HEK293T (cell line): ENCODE measurements around the gene SLC14A1.

Source experiments
- CTCF ChIA-PET: fragments of 350-600 bp; formaldehyde crosslinking; extraction: SDS; loops from one replicate; lab custom pipeline; 2021; ENCODE audit warnings: antibody characterized with exemption, inconsistent platforms; lab: Yijun Ruan, JAX
- POLR2A ChIA-PET: fragments of 350-600 bp; formaldehyde crosslinking; extraction: SDS; loops from one replicate; lab custom pipeline; 2020; ENCODE audit warnings: antibody characterized with exemption, inconsistent platforms; lab: Yijun Ruan, JAX
- DNase-seq: peaks from one replicate; pipeline ENCODE4 v3.0.0; 2012; ENCODE audit warnings: mixed read lengths; ENCODE audit errors: extremely low spot score
- ARNT ChIP-seq: fragments of 450-650 bp; IDR thresholded peaks from 2 replicates; pipeline ENCODE4 v1.6.1; 2017; ENCODE audit warnings: mild to moderate bottlenecking
- BHLHE40 ChIP-seq: fragments of 450-650 bp; IDR thresholded peaks from 2 replicates; pipeline ENCODE4 v1.6.1; 2016; ENCODE audit warnings: mild to moderate bottlenecking, moderate library complexity, borderline replicate concordance
- CTBP1 ChIP-seq: fragments of 450-650 bp; IDR thresholded peaks from 2 replicates; pipeline ENCODE4 v1.6.1; 2016; ENCODE audit warnings: borderline replicate concordance
- ELF4 ChIP-seq: fragments of 450-650 bp; IDR thresholded peaks from 2 replicates; pipeline ENCODE4 v1.6.1; 2017; ENCODE audit warnings: antibody characterized with exemption
- FOXA1 ChIP-seq: fragments of 450-650 bp; IDR thresholded peaks from 2 replicates; pipeline ENCODE4 v1.6.1; 2016; ENCODE audit warnings: mild to moderate bottlenecking
- FOXK2 ChIP-seq: fragments of 450-650 bp; IDR thresholded peaks from 2 replicates; pipeline ENCODE4 v1.6.1; 2016; ENCODE audit warnings: mild to moderate bottlenecking
- FOXM1 ChIP-seq: fragments of 450-650 bp; IDR thresholded peaks from 2 replicates; pipeline ENCODE4 v1.6.1; 2017; ENCODE audit warnings: mild to moderate bottlenecking, borderline replicate concordance
- HDGF ChIP-seq: fragments of 450-650 bp; IDR thresholded peaks from 2 replicates; pipeline ENCODE4 v1.6.1; 2017; ENCODE audit warnings: antibody characterized with exemption, borderline replicate concordance
- L3MBTL2 ChIP-seq: fragments of 450-650 bp; conservative IDR thresholded peaks from 2 replicates; pipeline ENCODE4 v1.6.1; 2016; ENCODE audit warnings: mild to moderate bottlenecking
- LEF1 ChIP-seq: fragments of 450-650 bp; IDR thresholded peaks from 2 replicates; pipeline ENCODE4 v1.6.1; 2017; ENCODE audit warnings: mild to moderate bottlenecking, borderline replicate concordance
- NFRKB ChIP-seq: fragments of 450-650 bp; IDR thresholded peaks from 2 replicates; pipeline ENCODE4 v1.6.1; 2016; ENCODE audit warnings: mild to moderate bottlenecking, moderate library complexity
- PKNOX1 ChIP-seq: fragments of 450-650 bp; IDR thresholded peaks from 2 replicates; pipeline ENCODE4 v1.6.1; 2016
- SP1 ChIP-seq: fragments of 450-650 bp; IDR thresholded peaks from 2 replicates; pipeline ENCODE4 v1.6.1; 2017
- SUZ12 ChIP-seq: fragments of 450-650 bp; IDR thresholded peaks from 2 replicates; pipeline ENCODE4 v1.6.1; 2016; ENCODE audit warnings: mild to moderate bottlenecking
- TARDBP ChIP-seq: fragments of 450-650 bp; IDR thresholded peaks from 2 replicates; pipeline ENCODE4 v1.6.1; 2016
- ZNF384 ChIP-seq: fragments of 450-650 bp; IDR thresholded peaks from 2 replicates; pipeline ENCODE4 v1.6.1; 2016

The SLC14A1 gene

GRCh38 chr18:45723567-45724355 is at the start of gene SLC14A1:
Gene SLC14A1, plus strand, starts transcription at chr18:45724181. Its CDS starts 6,140 bp downstream, at chr18:45730321.
- TF ChIP-seq FOXA1 (no peak), ARNT (no peak)
- ChIA-PET POLR2A (no interaction called here), CTCF (interaction anchor here (1.2 to 1.4 kb wide), 2 partner anchors 8 to 156 kb away, joined by 3 to 4 read pairs; no protein-coding TSS in a partner anchor)
- no peak for DNase-seq

GRCh38 chr18:45677276-45677807 is 46.6 kb upstream of the SLC14A1 start:
- no peak for TF ChIP-seq ARNT
- TF ChIP-seq CTBP1: no peak
- no peak for TF ChIP-seq SP1
- no peak for TF ChIP-seq LEF1
- TF ChIP-seq ELF4: no peak
- TF ChIP-seq ZNF384: no peak
- ChIA-PET POLR2A (no interaction called here), CTCF (no interaction called here)
- no peak for DNase-seq

GRCh38 chr18:45678441-45678840 is 45.5 kb upstream of the SLC14A1 start:
- TF ChIP-seq TARDBP (no peak), FOXK2 (no peak), FOXA1 (no peak), BHLHE40 (no peak), HDGF (no peak), LEF1 (no peak), SUZ12 (no peak), ZNF384 (no peak), SP1 (no peak), ELF4 (no peak), PKNOX1 (no peak), CTBP1 (no peak), NFRKB (no peak), L3MBTL2 (no peak), ARNT (no peak), FOXM1 (no peak)
- CTCF ChIA-PET: no interaction called here
- POLR2A ChIA-PET: no interaction called here
- DNase-seq: no peak

- CTCF ChIA-PET: no interaction called here
Measured at GRCh38 chr18:45678850-45679249, 45.1 kb upstream of the SLC14A1 start.

GRCh38 chr18:45680066-45680690 is 43.8 kb upstream of the SLC14A1 start:
- ChIA-PET POLR2A (no interaction called here), CTCF (interaction anchor here (0.6 kb wide), 1 partner anchor 294 kb away, joined by 4 read pairs; no protein-coding TSS in a partner anchor)
- DNase-seq: no peak
- TF ChIP-seq NFRKB: no peak
- no peak for TF ChIP-seq FOXA1
- TF ChIP-seq FOXM1: no peak
- no peak for TF ChIP-seq FOXK2
- no peak for TF ChIP-seq ARNT
- TF ChIP-seq CTBP1: no peak
- no peak for TF ChIP-seq HDGF
- no peak for TF ChIP-seq L3MBTL2
- TF ChIP-seq TARDBP: no peak
- TF ChIP-seq ELF4: no peak
- TF ChIP-seq SP1: no peak
- TF ChIP-seq BHLHE40: no peak
- TF ChIP-seq ZNF384: no peak
- no peak for TF ChIP-seq PKNOX1
- no peak for TF ChIP-seq SUZ12
- no peak for TF ChIP-seq LEF1

More at GRCh38 chr18:45678850-45679249, 45.1 kb upstream of the SLC14A1 start:
- POLR2A ChIA-PET: no interaction called here
- TF ChIP-seq CTBP1: no peak
- no peak for TF ChIP-seq SUZ12
- no peak for TF ChIP-seq BHLHE40
- no peak for DNase-seq

GRCh38 chr18:45682181-45682580 is 41.8 kb upstream of the SLC14A1 start:
- TF ChIP-seq LEF1: no peak
- TF ChIP-seq FOXM1: no peak
- TF ChIP-seq SP1: no peak
- no peak for TF ChIP-seq ARNT
- no peak for TF ChIP-seq ZNF384
- TF ChIP-seq HDGF: no peak
- no peak for TF ChIP-seq BHLHE40
- TF ChIP-seq PKNOX1: no peak
- TF ChIP-seq TARDBP: no peak
- no peak for TF ChIP-seq CTBP1
- no peak for TF ChIP-seq ELF4
- no peak for TF ChIP-seq L3MBTL2
- no peak for TF ChIP-seq NFRKB
- TF ChIP-seq FOXK2: no peak
- no peak for TF ChIP-seq FOXA1
- TF ChIP-seq SUZ12: no peak
- DNase-seq: no peak
- ChIA-PET CTCF (no interaction called here), POLR2A (no interaction called here)
